ENCODE data around the gene PARP14. TPM values are rescaled to one million over a fixed set of nuclear protein-coding genes. Genes with fewer than 3 reads are reported as not detected.
A peak's percentile ranks its signal among the peaks of the same experiment; 100 is the strongest.

PARP14 gene
- total and polyA plus RNA-seq, 11 donors, result 5.0 to 104 (median 12.5) TPM

DNA sequence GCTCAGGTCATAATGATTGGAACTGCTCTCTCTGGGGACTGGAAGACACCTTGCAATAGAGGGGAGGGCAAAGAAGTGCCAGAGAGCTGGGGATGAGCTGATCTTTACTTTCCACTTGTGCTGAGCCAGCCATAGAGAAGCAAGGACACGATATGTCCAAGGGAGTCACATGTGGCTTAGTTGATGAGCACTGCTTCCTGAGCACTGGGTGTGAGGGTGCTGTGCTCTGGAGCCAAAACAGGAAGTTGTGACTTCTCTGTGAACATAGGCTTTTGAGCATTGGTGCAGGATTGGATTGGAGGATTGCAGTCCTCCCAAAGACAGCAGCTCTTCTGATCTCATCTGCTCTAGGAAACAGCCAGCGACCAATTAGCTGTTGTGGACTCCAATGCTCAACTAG lies 6.7 kb downstream of the PARP14 start:
- intact Hi-C loops (cut with DNase I), result loop anchor here in 2 of 10 donors (10.0 kb wide), 2 partner anchors 272 to 292 kb away; partner anchors contain the start of gene WDR5B (in 1 of the 2)
- peak in 3 of 4 donors; percentile 43 to 78 (median 54) for ATAC-seq
- 83 to 100% (median 85%) methylated on average over 2 of the region's 2 CpGs for WGBS, 4 donors
- H3K4me3 ChIP-seq, result no peak overlapping the region
- TF ChIP-seq CTCF (IDR thresholded peaks at IDR 0.05), result no peak
- no peak for TF ChIP-seq POLR2A (IDR thresholded peaks at IDR 0.05)
- H3K27ac ChIP-seq, result peak overlapping the region in 1 of 12 donors; percentile 38
- peaks cover 0 to 33% (median 2%) of the 10 kb centered on the region in 9 donors for H3K36me3 ChIP-seq
- no peaks in the 10 kb centered on the region for H3K27me3 ChIP-seq
- no peak for DNase-seq
- peaks cover 0 to 30% (median 4%) of the 10 kb centered on the region in 12 donors for H3K4me1 ChIP-seq
- no peaks in the 10 kb centered on the region for H3K9me3 ChIP-seq

DNA sequence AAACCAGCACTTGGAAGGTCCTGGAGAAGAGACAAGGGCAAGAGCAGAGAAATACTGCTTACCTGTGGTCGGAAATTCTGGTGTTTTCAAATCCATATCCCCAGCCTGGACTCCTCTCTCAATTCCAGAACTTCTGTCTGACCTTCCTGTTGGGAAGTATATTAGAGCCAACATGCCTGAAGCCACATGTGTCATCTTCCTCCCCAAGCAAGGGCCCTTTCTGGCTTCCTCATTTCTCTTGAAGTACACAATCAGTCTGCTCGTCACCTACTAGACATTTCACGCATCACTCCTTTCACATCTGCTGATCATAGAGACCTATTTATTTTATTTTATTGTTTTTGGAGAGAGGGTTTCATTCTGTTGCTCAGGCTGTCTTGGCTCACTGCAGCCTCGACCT lies 8.4 kb downstream of the PARP14 start:
- H3K27ac ChIP-seq, result no peak overlapping the region
- WGBS, 4 donors, result 77 to 81% (median 79%) methylated on average over 4 of the region's 4 CpGs
- H3K4me1 ChIP-seq, result peaks cover 0 to 13% (median 0%) of the 10 kb centered on the region in 12 donors
- no peaks in the 10 kb centered on the region for H3K27me3 ChIP-seq
- TF ChIP-seq CTCF (IDR thresholded peaks at IDR 0.05), result no peak
- TF ChIP-seq POLR2A (IDR thresholded peaks at IDR 0.05), result no peak
- intact Hi-C loops (cut with DNase I), result loop anchor here in 2 of 10 donors (10.0 kb wide), 2 partner anchors 274 to 294 kb away; partner anchors contain the start of gene WDR5B (in 1 of the 2)
- no peak for DNase-seq
- no peak overlapping the region for H3K4me3 ChIP-seq
- no peaks in the 10 kb centered on the region for H3K9me3 ChIP-seq
- H3K36me3 ChIP-seq, result peaks cover 0 to 46% (median 3%) of the 10 kb centered on the region in 9 donors
- no peak for ATAC-seq

DNA sequence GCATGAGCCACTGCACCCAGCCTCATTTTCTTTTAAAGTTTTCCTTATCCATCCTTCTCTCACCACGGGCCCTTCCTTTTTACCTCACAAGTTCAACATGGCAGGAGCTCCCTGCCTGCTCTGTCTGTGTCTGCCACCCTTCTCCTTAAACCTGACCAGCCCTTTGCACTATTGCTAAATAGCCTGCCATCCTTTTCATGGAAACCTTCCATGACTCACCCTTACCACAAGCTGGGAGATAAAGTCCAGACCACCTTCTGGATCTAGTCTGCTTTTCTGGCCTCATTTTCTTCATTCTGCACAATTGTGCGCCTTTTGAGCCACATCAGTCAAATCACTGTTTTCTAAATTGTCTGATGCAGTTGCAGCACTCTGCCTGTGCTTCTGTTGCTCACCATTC lies 8.9 kb downstream of the PARP14 start:
- TF ChIP-seq CTCF (IDR thresholded peaks at IDR 0.05), result no peak
- no peak for TF ChIP-seq POLR2A (IDR thresholded peaks at IDR 0.05)
- WGBS, 4 donors, result 89 to 91% (median 90%) methylated on average over 2 of the region's 2 CpGs
- ATAC-seq, result no peak

GRCh38 chr3:122690096-122690495 lies 9.5 kb downstream of the PARP14 start:
- Histone ChIP-seq H3K4me1 (peaks cover 0 to 6% (median 0%) of the 10 kb centered on the region in 12 donors), H3K9me3 (no peaks in the 10 kb centered on the region), H3K27me3 (no peaks in the 10 kb centered on the region), H3K27ac (no peak overlapping the region), H3K4me3 (no peak overlapping the region), H3K36me3 (peaks cover 0 to 51% (median 0%) of the 10 kb centered on the region in 9 donors)
- DNase-seq (no peak), ATAC-seq (no peak)
- no peak for TF ChIP-seq POLR2A (IDR thresholded peaks at IDR 0.05)
- TF ChIP-seq CTCF (IDR thresholded peaks at IDR 0.05), result no peak
- WGBS, 4 donors, result 92 to 97% (median 94%) methylated on average over 1 of the region's 1 CpG
- intact Hi-C loops (cut with DNase I), result no loop called here

More for the DNA sequence above, 8.9 kb downstream of the PARP14 start:
- H3K36me3 ChIP-seq, result peaks cover 0 to 46% (median under 1%) of the 10 kb centered on the region in 9 donors
- no peak for DNase-seq
- H3K27ac ChIP-seq, result no peak overlapping the region
- intact Hi-C loops (cut with DNase I), result loop anchor here in 2 of 10 donors (10.0 kb wide), 2 partner anchors 275 to 295 kb away; partner anchors contain the start of gene WDR5B (in 1 of the 2)
- peaks cover 0 to 7% (median 0%) of the 10 kb centered on the region in 12 donors for H3K4me1 ChIP-seq
- H3K27me3 ChIP-seq, result no peaks in the 10 kb centered on the region
- no peaks in the 10 kb centered on the region for H3K9me3 ChIP-seq
- H3K4me3 ChIP-seq, result no peak overlapping the region
